Forelimb muscle (tissue), 1 donor: ENCODE data around the gene ALOX15. TPM values are rescaled to one million over a fixed set of nuclear protein-coding genes. Genes with fewer than 3 reads are reported as not detected.
"Not testable (repeated sequence)": the region's sequence is repeated elsewhere in the genome, so short reads cannot be mapped to it uniquely, and the experiment has no call there.

Source experiments
- DNase-seq: peaks from one replicate; pipeline ENCODE4 v3.0.0-alpha.2; 2013; ENCODE audit warnings: low read depth
- polyA plus RNA-seq: library from polyadenylated mRNA; unstranded; fragments of 120-200 nt; gene quantifications from one replicate; pipeline ENCODE4 v1.2.1, GENCODE V29; 2013; ENCODE audit not compliant: insufficient read length

Gene ALOX15
- polyA plus RNA-seq, 1 donor = 0.40 TPM

- no peak for DNase-seq
Observed at GRCh38 chr17:4620531-4621101, 20.9 kb downstream of the ALOX15 start.

GRCh38 chr17:4617590-4618351, 23.7 kb downstream of the ALOX15 start:
- DNase-seq = no peak

- no peak for DNase-seq
Observed at GRCh38 chr17:4617090-4617489, 24.4 kb downstream of the ALOX15 start.

- DNase-seq = no peak
Observed at GRCh38 chr17:4616476-4616875, 25.0 kb downstream of the ALOX15 start.

- no peak for DNase-seq
Observed at GRCh38 chr17:4610656-4611055, 30.8 kb downstream of the ALOX15 start.

- no peak for DNase-seq
Observed at GRCh38 chr17:4610162-4610561, 31.3 kb downstream of the ALOX15 start.

- DNase-seq = no peak
Observed at GRCh38 chr17:4609761-4610160, 31.7 kb downstream of the ALOX15 start.

- no peak for DNase-seq
Observed at GRCh38 chr17:4607773-4608187, 33.7 kb downstream of the ALOX15 start.

GRCh38 chr17:4607261-4607741, 34.2 kb downstream of the ALOX15 start:
- DNase-seq = no peak

- no peak for DNase-seq
Observed at GRCh38 chr17:4605826-4606225, 35.7 kb downstream of the ALOX15 start.

GRCh38 chr17:4604736-4605135, 36.7 kb downstream of the ALOX15 start:
- DNase-seq = not testable (repeated sequence)

- DNase-seq = no peak
Observed at GRCh38 chr17:4604111-4604644, 37.3 kb downstream of the ALOX15 start.

GRCh38 chr17:4602041-4602440, 39.4 kb downstream of the ALOX15 start:
- DNase-seq = no peak

- DNase-seq = no peak
Observed at GRCh38 chr17:4601326-4601725, 40.2 kb downstream of the ALOX15 start.

GRCh38 chr17:4600563-4600962, 40.9 kb downstream of the ALOX15 start:
- DNase-seq = no peak

- DNase-seq = no peak
Observed at GRCh38 chr17:4599505-4600281, 41.8 kb downstream of the ALOX15 start.

GRCh38 chr17:4598776-4599504, 42.5 kb downstream of the ALOX15 start:
- DNase-seq = no peak

- DNase-seq = no peak
Observed at GRCh38 chr17:4597975-4598374, 43.5 kb downstream of the ALOX15 start.

GRCh38 chr17:4596636-4597380, 44.7 kb downstream of the ALOX15 start:
- no peak for DNase-seq

- not testable (repeated sequence) for DNase-seq
Observed at GRCh38 chr17:4595685-4596342, 45.7 kb downstream of the ALOX15 start.
